K562 (cell line): Measurements from ENCODE around the gene RCSD1. TPM values are rescaled to one million over a fixed set of nuclear protein-coding genes. Genes with fewer than 3 reads are reported as not detected.

ENCODE experiments used
- CC2D1A ChIP-seq: fragments of 450-650 bp; IDR thresholded peaks from 2 replicates; pipeline ENCODE4 v1.6.1; 2017; ENCODE audit warnings: mild to moderate bottlenecking
- CREM ChIP-seq: IDR thresholded peaks from 2 replicates; pipeline ENCODE4 v1.6.1; 2014; ENCODE audit warnings: antibody characterized with exemption, low read depth
- CTCFL ChIP-seq: IDR thresholded peaks from 2 replicates; pipeline ENCODE4 v1.6.1; 2011; ENCODE audit warnings: borderline replicate concordance, low read depth, mild to moderate bottlenecking, moderate library complexity, low read length; ENCODE audit not compliant: insufficient read depth, poor library complexity, severe bottlenecking
- GATAD2B ChIP-seq: fragments of 450-650 bp; IDR thresholded peaks from 2 replicates; pipeline ENCODE4 v1.6.1; 2017; ENCODE audit warnings: mild to moderate bottlenecking, borderline replicate concordance
- HDGF ChIP-seq: fragments of 450-650 bp; IDR thresholded peaks from 2 replicates; pipeline ENCODE4 v1.6.1; 2016
- HNRNPK ChIP-seq: fragments of 200-400 bp; formaldehyde crosslinking; IDR thresholded peaks from one replicate; pipeline ENCODE4 v1.6.1; 2018; ENCODE audit warnings: mild to moderate bottlenecking, low read depth, low read length; ENCODE audit not compliant: poor library complexity, severe bottlenecking
- ID3 ChIP-seq, 2 experiments: fragments of 250-450 bp in 1 of 2; fragments of 450-650 bp in 1 of 2; sonication (Bioruptor Pico) in 1 of 2; IDR thresholded peaks; 2 replicates each; pipeline versions ENCODE4 v1.6.1 to v1.8.0; 2016 to 2021; ENCODE audit warnings: mild to moderate bottlenecking in 2 of 2, moderate library complexity in 2 of 2, missing compliant biosample characterization in 1 of 2, missing genetic modification characterization in 1 of 2
- MAFG ChIP-seq: fragments of 450-650 bp; conservative IDR thresholded peaks from 2 replicates; pipeline ENCODE4 v1.6.1; 2016; ENCODE audit warnings: missing genetic modification characterization, missing compliant biosample characterization
- NCOA2 ChIP-seq, 2 experiments: fragments of 450-650 bp; IDR thresholded peaks; 2 replicates each; pipeline ENCODE4 v1.6.1; 2018; ENCODE audit warnings: mild to moderate bottlenecking in 2 of 2, moderate library complexity in 1 of 2; ENCODE audit not compliant: partially characterized antibody in 2 of 2
- PHF20 ChIP-seq: fragments of 450-650 bp; IDR thresholded peaks from 2 replicates; pipeline ENCODE4 v1.6.1; 2018; ENCODE audit not compliant: partially characterized antibody
- PREB ChIP-seq: sonication (generic); formaldehyde crosslinking; IDR thresholded peaks from 2 replicates; pipeline ENCODE4 v1.8.1; 2023; ENCODE audit warnings: mild to moderate bottlenecking, missing genetic modification reagents
- SLC30A9 ChIP-seq: fragments of 250-450 bp; sonication (Bioruptor Pico); IDR thresholded peaks from 2 replicates; pipeline ENCODE4 v1.8.0; 2022; ENCODE audit warnings: mild to moderate bottlenecking, moderate library complexity
- SMAD2 ChIP-seq: fragments of 150-350 bp; IDR thresholded peaks from 2 replicates; pipeline ENCODE4 v1.6.1; 2014; ENCODE audit warnings: low read depth, mild to moderate bottlenecking, low read length
- SPI1 ChIP-seq: IDR thresholded peaks from 2 replicates; pipeline ENCODE4 v1.6.1; 2011; ENCODE audit warnings: low read depth, low read length, control low read depth, borderline replicate concordance
- TAL1 ChIP-seq: fragments of 450-650 bp; IDR thresholded peaks from 2 replicates; pipeline ENCODE4 v1.6.1; 2016; ENCODE audit warnings: mild to moderate bottlenecking
- ZNF212 ChIP-seq: fragments of 450-650 bp; formaldehyde crosslinking; IDR thresholded peaks from 2 replicates; pipeline ENCODE4 v1.4.0; 2020; ENCODE audit warnings: mild to moderate bottlenecking
- ZNF239 ChIP-seq: fragments of 250-450 bp; sonication (Bioruptor Pico); IDR thresholded peaks from 2 replicates; pipeline ENCODE4 v1.4.0; 2020; ENCODE audit warnings: mild to moderate bottlenecking
- ZNF507 ChIP-seq: conservative IDR thresholded peaks from 2 replicates; pipeline ENCODE4 v1.6.1; 2017; ENCODE audit warnings: missing genetic modification characterization, missing compliant biosample characterization
- polyA plus RNA-seq, 8 experiments: library from polyadenylated mRNA; depleted of rRNA in 4 of 8; stranded (reverse) in 5 of 8; unstranded in 3 of 8; fragments of >200 nt; fragmentation: Nextera tagmentation in 2 of 8; fragmentation: Illumina TruSeq in 1 of 8; extraction: Ambion mirVana in 2 of 8; extraction: Trizol in 1 of 8; gene quantifications; 2 replicates each; pipeline versions ENCODE4 v1.2.1 to v1.2.3, GENCODE V29; 2011 to 2014; ENCODE audit warnings: inconsistent platforms in 1 of 8, missing spikeins in 1 of 8
- total RNA-seq, 7 experiments: library from RNA; depleted of rRNA in 6 of 7; stranded (reverse); fragments of >200 nt in 6 of 7; fragmentation: Illumina TruSeq in 2 of 7; extraction: Trizol in 2 of 7; gene quantifications; 2 replicates each; pipeline versions ENCODE4 v1.2.1 to v1.2.3, GENCODE V29; 2011 to 2021; ENCODE audit warnings: low replicate concordance in 1 of 7
- TF ChIP-seq, protein P1 (sequence below): fragments of 250-450 bp; sonication (Bioruptor Pico); IDR thresholded peaks from 2 replicates; pipeline ENCODE4 v1.4.0; 2020; ENCODE audit warnings: borderline replicate concordance
- TF ChIP-seq, protein P2 (sequence below), 2 experiments: fragments of 450-650 bp in 1 of 2; IDR thresholded peaks; 2 replicates each; pipeline ENCODE4 v1.6.1; 2011 to 2017; ENCODE audit warnings: low read depth in 2 of 2, antibody characterized with exemption in 1 of 2, borderline replicate concordance in 1 of 2, low read length in 1 of 2, mild to moderate bottlenecking in 1 of 2, mixed read lengths in 1 of 2; ENCODE audit not compliant: control insufficient read depth in 1 of 2

Gene RCSD1
- total and polyA plus RNA-seq, 9 of the 15 experiments (the other 6 are each of a cell fraction or from before 2014, with no cell fraction given), result 7.8 to 69.8 (median 45.3) TPM

- TF ChIP-seq, protein P1, sequence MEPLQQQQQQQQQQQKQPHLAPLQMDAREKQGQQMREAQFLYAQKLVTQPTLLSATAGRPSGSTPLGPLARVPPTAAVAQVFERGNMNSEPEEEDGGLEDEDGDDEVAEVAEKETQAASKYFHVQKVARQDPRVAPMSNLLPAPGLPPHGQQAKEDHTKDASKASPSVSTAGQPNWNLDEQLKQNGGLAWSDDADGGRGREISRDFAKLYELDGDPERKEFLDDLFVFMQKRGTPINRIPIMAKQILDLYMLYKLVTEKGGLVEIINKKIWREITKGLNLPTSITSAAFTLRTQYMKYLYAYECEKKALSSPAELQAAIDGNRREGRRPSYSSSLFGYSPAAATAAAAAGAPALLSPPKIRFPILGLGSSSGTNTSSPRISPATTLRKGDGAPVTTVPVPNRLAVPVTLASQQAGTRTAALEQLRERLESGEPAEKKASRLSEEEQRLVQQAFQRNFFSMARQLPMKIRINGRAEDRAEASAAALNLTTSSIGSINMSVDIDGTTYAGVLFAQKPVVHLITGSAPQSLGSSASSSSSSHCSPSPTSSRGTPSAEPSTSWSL, result no peak
- no peak for TF ChIP-seq PREB (CRISPR knock-in tag)
- TF ChIP-seq NCOA2 (IDR thresholded peaks at IDR 0.05; ENCODE audit: partially characterized antibody in 2 of 2), result no peak
- TF ChIP-seq HDGF, result peak; percentile 16; the same call in 1 of the 2 replicates
- no peak for TF ChIP-seq ZNF239 (CRISPR knock-in tag)
- no peak for TF ChIP-seq PHF20
- no peak for TF ChIP-seq SPI1
- TF ChIP-seq ID3 (CRISPR knock-in tag; IDR thresholded peaks at IDR 0.05), result no peak
- no peak for TF ChIP-seq ID3 (tag; IDR thresholded peaks at IDR 0.05)
- TF ChIP-seq CC2D1A, result peak; percentile 61; the same call in 1 of the 2 replicates
- TF ChIP-seq MAFG (tag), result peak; percentile 35; the same call in 1 of the 2 replicates
- no peak for TF ChIP-seq CREM
- peak; percentile 68; the same call in 1 of the 2 replicates for TF ChIP-seq GATAD2B
- TF ChIP-seq TAL1, result no peak
- TF ChIP-seq HNRNPK, result no peak
- no peak for TF ChIP-seq ZNF507 (tag)
- no peak for TF ChIP-seq SLC30A9 (CRISPR knock-in tag)
- TF ChIP-seq, protein P2, sequence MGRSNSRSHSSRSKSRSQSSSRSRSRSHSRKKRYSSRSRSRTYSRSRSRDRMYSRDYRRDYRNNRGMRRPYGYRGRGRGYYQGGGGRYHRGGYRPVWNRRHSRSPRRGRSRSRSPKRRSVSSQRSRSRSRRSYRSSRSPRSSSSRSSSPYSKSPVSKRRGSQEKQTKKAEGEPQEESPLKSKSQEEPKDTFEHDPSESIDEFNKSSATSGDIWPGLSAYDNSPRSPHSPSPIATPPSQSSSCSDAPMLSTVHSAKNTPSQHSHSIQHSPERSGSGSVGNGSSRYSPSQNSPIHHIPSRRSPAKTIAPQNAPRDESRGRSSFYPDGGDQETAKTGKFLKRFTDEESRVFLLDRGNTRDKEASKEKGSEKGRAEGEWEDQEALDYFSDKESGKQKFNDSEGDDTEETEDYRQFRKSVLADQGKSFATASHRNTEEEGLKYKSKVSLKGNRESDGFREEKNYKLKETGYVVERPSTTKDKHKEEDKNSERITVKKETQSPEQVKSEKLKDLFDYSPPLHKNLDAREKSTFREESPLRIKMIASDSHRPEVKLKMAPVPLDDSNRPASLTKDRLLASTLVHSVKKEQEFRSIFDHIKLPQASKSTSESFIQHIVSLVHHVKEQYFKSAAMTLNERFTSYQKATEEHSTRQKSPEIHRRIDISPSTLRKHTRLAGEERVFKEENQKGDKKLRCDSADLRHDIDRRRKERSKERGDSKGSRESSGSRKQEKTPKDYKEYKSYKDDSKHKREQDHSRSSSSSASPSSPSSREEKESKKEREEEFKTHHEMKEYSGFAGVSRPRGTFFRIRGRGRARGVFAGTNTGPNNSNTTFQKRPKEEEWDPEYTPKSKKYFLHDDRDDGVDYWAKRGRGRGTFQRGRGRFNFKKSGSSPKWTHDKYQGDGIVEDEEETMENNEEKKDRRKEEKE (IDR thresholded peaks at IDR 0.05; ENCODE audit: borderline replicate concordance in 1 of 2, control insufficient read depth in 1 of 2, low read depth in 2 of 2, low read length in 1 of 2), result no peak
- no peak for TF ChIP-seq SMAD2
- no peak for TF ChIP-seq ZNF212 (CRISPR knock-in tag)
- no peak for TF ChIP-seq CTCFL
These were observed 30.0 kb upstream of the RCSD1 start (continued) for GRCh38 chr1:167599957-167600581.
